GM18498 (cell line): ENCODE measurements around the gene CBX5.
A peak's percentile ranks its signal among the peaks of the same experiment; 100 is the strongest.
"Not testable (repeated sequence)": the region's sequence is repeated elsewhere in the genome, so short reads cannot be mapped to it uniquely, and the experiment has no call there.

Source experiments
- ATAC-seq: cut with Tn5 transposase; IDR thresholded peaks from one replicate; pipeline ENCODE4 v1.9.1; 2021; ENCODE audit warnings: mild to moderate bottlenecking, moderate library complexity; ENCODE audit not compliant: unreplicated experiment

Gene CBX5

GRCh38 chr12:54228471-54228870 lies 51.5 kb downstream of the CBX5 start:
- ATAC-seq: no peak

DNA sequence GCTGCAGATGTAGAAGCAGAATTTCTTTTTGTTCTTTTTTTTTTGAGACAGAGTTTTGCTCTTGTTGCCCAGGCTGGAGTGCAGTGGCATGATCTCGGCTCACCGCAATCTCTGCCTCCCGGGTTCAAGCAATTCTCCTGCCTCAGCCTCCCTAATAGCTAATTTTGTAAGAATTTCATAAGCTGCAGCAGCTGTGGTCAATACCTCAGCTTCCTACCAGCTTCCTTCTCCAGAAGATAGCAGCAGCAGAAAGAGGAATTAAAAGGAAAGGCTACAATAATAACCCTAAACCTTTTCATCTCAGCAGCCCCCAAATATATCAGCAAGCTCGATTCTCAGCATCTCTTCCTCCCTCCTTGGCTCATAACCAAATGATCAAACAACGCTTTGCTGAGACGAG lies 52.0 kb downstream of the CBX5 start:
- not testable (repeated sequence) for ATAC-seq

DNA sequence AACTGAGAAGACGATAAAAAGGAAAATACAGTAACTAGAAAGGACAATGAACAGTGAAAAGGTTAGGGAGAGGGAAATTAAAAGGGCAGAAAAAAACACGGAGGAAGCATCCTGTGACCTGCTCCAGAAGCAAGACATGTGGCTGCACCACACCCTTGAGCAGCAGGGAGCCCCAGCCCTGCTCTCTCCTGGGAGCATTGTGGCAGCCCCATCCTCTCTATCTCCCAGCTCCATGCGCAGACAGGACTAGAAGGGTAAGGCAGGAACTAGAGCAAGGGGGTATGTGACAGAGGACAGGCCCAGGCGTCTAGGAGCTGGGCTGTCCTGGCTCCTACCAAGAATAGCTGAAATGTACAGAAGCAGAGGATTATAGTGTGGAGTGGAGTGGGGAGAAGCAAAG lies 52.5 kb downstream of the CBX5 start:
- ATAC-seq: no peak

DNA sequence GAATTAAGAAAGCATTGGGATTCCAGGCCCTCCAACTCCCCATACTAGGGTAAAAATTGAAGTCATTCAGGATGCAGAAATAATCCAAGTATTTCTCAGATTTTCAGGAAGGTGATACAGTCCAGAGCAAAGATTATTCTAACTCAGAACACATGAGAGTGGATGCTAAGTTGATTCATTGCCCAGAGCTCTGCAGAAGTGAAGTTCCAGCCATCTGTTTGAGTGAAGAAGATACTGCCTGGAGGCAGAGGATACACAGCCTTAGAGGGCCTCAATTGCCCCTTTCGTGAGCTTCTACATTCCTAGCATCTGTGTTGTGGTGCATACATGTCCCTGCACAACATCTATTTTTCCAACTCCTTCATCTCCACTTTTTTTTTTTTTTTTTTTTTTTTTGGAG lies 54.3 kb downstream of the CBX5 start:
- ATAC-seq: no peak

DNA sequence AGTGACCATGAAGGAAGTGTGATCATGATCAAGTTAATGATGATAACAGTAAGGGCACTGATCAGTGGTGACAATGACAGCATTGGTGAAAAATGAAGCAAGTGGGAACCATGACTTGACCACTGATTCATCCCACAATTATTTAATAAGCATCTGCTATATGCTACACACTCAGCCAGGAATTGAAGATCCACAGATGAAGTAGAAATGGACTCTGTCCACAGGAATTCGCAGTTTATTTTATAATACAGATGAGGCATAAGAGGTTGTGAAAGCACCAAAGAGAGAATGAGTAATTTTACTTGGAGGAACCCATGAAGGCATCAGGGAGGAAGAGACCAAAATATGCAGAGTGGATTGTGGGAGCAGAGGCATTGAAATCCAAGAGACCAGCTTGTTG lies 57.3 kb downstream of the CBX5 start:
- no peak for ATAC-seq

DNA sequence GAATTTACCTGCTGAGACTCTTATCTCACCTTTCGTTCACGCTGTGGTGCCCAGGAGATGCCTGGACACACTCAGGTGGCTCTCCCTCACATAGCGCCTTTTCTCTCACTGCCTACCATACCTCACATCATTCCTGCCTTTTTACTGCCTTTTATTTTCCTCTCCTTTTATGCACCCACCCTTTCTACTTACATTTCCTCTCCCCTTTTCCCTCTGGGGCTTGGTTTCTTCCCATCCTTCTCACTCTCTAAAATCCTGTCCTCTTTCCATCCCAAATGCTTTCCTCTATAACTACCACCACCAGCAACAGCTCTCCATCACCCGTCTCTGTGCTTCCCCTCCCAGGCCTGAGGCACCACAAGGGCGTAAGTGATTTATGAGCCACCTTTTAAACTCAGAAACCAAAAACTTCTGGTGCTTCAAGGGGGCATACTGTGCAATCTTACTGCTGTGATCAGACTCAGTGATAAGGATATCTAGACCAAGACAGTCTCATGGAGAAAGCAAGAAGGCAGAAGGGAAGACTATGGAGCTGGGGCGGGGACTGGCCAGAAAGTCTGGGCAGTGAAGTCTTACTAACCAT lies 58.4 kb downstream of the CBX5 start:
- no peak for ATAC-seq

DNA sequence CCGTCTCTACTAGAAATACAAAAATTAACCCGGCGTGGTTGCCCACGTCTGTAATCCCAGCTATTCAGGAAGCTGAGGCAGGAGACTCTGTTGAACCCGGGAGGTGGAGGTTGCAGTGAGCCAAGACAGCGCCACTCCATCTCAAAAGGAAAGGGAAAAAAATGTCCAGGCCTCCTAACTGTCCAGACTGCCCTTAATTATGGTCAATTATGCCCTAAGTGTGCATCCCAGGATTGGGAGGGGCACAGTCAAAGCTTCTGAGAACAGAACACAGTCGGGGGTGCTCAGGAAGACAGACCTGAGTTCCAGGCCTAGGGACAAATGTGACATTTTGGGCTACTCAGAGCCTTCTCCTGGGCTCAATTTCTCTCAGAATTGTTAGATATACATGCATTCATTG lies 59.4 kb downstream of the CBX5 start:
- no peak for ATAC-seq

DNA sequence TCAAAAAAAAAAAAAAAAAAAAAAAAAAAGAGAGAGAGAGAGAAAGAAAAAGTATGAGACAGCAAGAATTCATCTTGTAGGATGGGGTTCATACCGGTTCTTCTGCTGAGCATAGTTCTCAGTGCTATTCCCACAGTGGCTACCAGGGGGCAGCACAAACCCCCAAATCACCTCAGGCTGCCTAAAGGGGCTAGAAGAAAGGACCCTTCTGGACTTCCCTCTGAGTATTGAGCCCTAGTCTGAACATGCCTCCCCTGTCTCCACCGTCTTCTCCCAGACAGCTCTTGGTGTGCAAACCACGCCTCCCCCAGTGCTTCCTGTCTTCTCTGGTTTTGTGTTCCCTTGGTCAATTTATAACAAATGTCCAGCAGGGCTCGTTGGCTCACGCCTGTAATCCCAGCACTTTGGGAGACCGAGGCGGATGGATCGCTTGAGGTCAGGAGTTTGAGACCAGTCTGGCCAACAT lies 59.8 kb downstream of the CBX5 start:
- peak; percentile 43 for ATAC-seq

DNA sequence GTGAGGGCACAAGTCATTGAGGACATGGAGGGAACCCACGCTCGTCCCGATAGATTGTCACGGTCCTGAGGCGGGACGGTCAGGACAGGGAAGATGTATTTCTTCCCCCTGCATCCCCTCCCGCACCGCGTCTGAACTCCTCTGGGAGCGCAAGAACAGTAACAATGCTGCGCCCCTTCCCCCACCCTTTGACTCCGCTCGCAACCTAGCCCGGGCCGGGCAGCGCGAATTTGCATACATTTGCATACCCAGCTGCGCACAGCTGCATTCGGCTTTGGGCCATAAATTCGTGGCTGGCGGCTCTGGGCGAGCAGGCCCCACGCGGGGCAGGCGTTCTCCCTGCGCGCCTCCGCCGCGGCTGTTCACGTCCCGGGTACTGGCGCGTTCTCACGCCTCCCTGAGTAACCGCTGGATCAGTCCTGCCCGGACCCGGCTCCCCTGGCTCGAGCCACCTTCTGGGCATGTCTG lies 62.1 kb downstream of the CBX5 start:
- ATAC-seq: no peak

DNA sequence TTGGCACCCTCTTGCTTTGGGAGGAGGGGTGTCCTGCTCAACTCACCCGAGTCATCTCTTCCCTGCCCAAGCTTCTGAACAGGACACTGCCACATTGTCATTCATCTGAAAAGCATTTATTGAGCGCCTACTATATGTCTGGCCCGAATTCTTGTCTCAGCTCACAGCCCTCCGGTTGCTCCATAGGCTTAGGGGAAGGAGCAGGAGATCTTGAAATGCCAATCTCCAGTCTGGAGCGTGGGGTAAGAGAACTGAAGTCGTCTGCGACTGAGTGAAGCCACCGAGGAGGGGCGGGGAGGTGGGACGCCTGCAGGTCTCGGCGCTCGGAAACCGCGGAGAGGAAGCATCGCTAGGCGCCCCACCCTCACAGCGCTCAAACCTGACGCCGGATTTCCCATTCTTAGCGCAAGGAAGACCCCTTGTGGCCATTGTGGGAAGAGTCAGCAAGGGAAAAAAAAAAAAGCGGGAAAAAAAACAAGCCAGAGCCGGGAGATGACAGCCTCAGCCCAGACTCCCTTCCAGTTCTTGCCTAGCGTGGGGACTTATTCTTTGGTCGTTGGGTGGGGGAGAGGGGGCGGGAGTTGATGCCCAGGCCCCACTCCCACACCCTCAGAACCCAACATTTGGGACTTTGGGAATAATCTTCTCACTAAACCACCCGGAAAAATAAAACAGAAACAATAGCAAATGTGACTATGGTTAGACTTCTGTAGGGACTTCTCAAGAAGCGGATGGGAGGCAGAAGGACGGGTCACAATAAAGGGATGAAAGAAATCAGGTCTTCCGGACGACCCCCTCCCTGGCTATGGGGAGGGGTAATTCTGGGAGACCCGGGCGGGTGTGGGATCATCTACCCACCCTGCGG lies 62.9 kb downstream of the CBX5 start:
- peak; percentile 25 for ATAC-seq

GRCh38 chr12:54215989-54216796 lies 63.7 kb downstream of the CBX5 start:
- ATAC-seq: no peak

- peak; percentile 83 for ATAC-seq
Measured at GRCh38 chr12:54214553-54215406, 65.1 kb downstream of the CBX5 start.

DNA sequence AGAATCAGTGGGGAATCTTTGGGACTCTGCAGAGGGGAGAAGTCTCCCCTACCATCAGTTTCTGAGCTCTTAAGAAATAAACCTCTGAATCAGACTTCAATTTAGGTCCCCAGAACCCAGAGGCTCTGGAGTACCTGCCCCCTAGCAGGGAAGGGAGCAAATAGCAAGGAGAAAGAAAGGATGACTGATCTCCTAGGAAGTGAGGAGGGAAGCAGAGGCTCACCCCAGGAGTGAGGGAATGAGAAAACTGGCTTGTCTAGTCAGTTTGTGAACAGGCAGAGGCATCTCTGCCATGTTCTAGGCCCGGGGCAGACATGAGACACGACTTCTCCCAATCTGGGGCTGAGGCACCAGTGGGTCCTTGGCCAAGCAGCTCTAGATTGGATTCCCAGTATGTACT lies 66.8 kb downstream of the CBX5 start:
- no peak for ATAC-seq

- ATAC-seq: no peak
Measured at GRCh38 chr12:54211920-54212319, 68.0 kb downstream of the CBX5 start.

GRCh38 chr12:54210400-54210790 lies 69.5 kb downstream of the CBX5 start:
- no peak for ATAC-seq

DNA sequence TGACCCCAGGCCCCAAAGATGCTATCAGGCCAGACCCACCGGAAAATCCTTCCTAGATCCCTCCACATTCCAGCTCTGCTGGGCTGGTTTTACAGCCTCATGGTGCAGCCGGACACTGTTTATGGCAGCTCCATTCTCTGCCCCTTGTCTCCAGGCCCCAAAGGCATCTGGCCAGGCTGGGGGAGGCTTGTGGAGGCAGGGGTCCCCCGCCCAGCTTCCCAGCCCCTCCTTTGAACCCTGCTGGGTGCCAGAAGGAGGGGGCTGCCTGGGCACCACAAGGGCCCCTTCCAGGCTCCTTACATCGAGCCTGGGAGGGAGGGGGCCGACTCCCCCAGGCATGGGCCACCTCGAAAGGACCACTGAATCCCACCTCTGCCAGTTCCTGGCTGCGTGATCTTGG lies 71.3 kb downstream of the CBX5 start:
- no peak for ATAC-seq

GRCh38 chr12:54207539-54208294 lies 72.2 kb downstream of the CBX5 start:
- peak; percentile 77 for ATAC-seq

GRCh38 chr12:54206791-54207190 lies 73.1 kb downstream of the CBX5 start:
- ATAC-seq: no peak

DNA sequence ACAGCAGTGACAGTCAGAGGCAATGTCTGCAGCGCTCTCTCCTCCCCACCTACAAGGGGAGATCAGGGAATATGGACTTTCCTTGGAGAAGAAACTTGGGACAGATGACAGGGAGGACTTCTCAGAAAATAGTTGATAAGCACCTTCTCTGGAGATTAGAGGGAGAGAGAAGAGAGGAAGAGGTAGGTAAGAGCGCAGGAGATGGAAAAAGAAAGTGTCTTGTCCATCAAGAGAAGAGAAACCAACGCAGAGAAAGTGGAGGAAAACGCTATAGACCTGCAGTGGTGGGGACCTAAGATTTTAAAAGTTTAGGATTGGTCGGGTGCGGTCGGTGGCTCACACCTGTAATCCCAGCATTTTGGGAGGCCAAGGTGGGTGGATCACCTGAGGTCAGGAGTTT lies 75.6 kb downstream of the CBX5 start:
- ATAC-seq: no peak
